Activated CD4-positive, alpha-beta T cell treated with anti-CD3 and anti-CD28 coated beads for 1 hour (primary cell): ENCODE results near the gene PIH1D2.
"Not testable (repeated sequence)": the region's sequence is repeated elsewhere in the genome, so short reads cannot be mapped to it uniquely, and the experiment has no call there.

Source experiments
- DNase-seq: peaks from one replicate; pipeline ENCODE4 v3.0.0-alpha.2; 2020

PIH1D2 gene, protein sequence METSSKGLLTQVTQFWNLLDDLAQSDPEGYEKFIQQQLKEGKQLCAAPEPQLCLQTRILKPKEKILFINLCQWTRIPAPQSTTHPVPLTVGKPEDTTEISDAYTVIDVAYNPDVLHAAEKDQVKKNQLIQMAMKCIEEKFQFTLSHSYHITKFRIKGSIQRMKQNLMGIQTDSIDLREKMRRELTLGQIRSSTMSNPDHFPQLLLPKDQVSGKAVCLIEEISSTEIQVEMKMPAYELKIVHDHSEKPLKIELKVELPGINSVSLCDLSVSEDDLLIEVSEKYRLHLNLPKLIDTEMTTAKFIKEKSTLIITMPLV

DNA sequence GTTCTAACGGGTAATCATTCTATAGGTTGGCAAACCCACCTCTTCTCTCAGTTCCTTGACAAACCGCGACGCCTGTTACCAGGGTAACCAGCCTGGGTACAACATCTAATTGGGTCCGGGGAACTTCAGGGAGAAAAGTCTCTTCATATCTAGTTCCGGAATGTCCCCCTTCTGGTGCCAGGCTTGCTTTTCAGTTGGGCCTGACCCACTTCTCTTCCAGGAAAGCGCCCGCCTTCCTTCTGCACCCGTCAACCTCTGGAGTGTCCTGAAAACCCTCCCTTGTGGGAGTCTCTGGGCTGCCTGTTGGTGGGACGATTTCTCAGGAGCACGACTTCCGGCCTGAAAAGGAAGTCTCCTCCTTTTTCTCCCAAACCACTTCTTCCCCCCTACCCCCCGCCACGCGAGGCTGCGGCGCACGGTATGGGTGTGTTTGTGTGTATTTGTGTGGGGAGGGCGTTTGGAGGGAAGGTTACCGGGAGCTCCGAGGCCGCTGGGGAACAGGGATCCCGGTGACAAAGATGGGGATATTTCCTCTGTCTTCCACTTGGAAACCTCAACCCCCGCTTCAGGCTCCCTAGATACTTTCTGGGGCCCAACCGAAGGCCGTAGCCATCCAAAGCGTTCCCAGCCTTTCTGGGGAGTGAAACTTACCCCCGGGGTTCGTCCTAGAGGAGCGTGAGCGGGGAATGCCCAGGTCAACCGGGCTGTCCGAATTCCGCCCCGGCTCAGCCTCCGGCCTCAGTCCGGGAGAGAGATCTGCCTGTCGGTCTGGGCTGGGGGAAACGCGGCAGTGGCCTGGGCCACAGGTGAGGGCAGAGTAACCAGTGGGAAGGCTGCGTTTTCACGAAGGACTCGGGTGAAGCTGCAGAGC is at the start of gene PIH1D2, which contains the start of gene NKAPD1:
PIH1D2 (minus strand) TSS at position 77 of the 871 bp plus-strand sequence. CDS start 843 bp downstream, outside the sequence.
NKAPD1 (plus strand) TSS at position 359 of the 871 bp plus-strand sequence. CDS start 1,276 bp downstream, outside the sequence.
- peak; percentile 72 for DNase-seq

GRCh38 chr11:112123129-112123528 is 49.3 kb upstream of the PIH1D2 start:
- no peak for DNase-seq

DNA sequence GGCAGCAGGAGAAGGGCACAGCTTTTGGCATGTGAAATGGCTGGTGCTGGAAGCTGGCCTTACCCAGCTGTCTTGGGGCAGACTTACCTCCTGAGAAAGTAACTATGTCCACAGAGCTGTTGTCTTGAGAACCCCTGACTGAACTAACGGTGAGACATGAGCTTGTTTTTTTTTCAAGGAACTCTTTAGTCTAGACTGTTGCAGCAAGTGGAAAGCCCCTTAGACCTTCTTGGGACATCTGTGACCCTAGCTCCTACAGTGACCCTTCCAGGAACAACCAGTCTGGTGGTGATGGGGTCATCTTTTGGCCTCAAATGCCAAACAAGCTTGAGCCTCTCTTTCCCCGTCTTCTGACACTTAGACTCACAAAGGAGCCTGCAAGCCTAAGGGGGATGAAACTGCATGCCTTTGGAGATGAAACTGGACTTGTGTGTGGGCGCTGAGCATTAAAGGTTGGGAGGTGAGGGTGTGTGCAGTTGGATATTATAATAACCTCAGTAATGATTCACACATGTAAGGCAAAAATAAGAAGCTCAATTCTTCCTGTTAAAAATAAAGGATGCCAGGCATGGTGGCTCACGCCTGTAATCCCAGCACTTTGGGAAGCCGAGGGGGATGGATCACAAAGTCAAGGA is 48.3 kb upstream of the PIH1D2 start:
- DNase-seq, result no peak

DNA sequence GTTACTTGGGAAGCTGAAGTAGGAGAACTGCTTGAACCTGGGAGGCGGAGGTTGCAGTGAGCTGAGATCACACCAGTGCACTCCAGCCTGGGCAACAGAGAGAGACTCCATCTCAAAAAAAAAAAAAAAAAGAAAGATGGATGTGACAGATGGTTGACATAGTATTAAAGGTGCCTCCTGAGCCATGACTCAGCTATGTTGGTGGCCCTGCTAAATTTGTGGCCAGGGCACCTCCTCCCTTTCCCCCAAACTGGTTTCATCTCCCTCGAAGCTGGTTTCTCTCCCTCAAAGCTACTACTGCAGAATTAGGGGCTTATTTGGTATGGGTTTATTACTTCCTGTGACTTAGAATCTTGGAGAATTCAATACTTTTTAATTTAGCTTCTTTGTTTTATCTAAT is 44.4 kb upstream of the PIH1D2 start:
- no peak for DNase-seq

DNA sequence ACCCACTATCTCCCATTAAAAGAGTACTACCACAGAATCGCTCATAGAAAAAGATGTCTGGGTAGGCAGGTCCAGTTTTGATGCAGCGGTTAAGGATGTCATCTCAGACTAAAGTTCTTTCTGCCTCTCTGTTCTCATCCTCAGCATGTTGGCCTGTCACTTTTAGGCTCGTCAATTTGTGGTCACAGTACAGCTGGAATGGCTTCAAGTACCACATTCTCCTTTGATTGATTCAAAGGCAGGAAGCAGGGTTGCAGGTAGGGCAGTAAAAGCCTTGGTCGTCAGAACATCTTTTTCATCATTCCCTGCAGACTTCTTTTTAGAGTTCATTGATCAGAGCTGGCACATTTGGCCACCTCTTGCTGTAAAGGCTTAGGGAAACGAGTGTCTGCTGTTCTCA is 41.6 kb upstream of the PIH1D2 start:
- no peak for DNase-seq

- no peak for DNase-seq
Measured at GRCh38 chr11:112114460-112114859, 40.6 kb upstream of the PIH1D2 start.

DNA sequence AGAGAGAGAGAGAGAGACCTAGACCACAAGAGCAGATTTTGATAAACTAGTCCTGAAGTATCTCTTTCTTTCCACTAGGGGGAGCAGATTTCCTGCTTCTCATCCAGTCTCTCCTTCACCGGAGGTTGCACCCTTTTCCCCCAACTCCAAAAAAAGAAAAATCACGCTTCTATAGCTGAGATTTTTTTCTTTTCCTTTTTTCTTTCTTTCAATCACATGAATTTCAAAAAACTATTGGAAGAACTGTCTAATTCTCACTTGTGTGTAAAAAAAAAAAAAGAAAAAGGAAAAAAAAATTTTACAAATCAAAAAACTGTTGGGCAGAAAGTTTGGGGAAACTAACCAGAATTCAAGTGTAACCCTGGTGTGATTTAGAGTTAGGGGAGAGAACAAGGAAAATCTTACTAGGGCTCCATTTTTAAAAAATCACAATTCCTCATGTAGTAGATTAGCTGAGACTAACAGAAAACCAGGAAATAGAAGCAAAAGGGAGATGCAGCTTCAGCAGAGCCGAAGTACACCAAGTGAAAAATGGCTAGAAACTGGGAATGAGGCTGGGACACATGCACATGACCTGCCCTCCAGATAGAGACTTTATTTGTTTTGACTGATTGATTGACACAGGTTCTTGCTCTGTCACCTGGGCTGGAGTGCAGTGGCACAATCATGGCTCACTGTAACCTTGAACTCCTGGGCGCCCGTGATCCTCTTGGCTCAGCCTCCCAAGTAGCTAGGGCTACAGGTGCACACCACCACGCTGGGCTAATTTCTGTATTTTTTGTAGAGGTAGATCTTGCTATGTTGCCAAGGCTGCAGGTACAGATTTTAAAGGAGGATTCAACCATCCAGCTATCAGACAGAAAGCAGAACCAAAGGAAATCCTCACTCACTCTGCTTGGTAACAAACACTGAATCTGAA is 40.0 kb upstream of the PIH1D2 start:
- DNase-seq, result no peak

DNA sequence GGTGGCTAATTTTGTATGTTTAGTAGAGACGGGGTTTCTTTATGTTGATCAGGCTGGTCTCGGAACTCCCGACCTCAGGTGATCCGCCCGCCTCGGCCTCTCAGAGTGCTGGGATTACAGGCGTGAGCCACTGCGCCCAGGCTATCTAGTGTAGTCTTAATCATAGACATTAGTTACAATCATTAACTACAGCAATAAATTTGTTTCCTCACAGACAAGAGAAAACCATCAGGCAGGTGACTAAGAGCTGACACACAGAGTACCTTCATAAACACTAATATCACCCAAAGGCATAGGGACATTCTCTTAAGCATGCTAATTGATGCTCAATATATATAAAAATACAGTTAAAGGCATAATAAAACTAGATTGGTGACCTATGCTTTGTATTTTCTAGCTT is 32.3 kb upstream of the PIH1D2 start:
- DNase-seq, result no peak

GRCh38 chr11:112103446-112103845 is 29.6 kb upstream of the PIH1D2 start:
- no peak for DNase-seq

DNA sequence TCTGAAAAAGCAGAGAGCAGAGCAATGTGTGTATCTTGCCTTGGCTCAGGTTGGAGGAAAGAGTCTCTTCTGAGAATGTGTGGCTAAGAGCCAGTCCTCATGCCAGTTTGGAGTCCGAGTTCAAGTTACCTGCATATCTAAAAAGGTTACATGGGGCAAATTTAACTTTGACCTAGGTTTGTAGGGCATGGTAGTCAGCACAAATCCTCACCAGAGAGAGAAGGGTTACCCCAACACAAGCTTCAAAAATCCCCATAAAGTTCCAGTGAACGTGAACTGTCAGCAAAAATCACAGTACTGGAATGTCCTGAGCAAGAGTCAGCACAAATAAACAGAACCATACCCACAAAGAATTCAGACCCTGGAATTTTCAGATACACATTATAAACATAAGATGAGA is 26.6 kb upstream of the PIH1D2 start:
- DNase-seq, result no peak

- DNase-seq, result no peak
Measured at GRCh38 chr11:112097734-112098528, 24.1 kb upstream of the PIH1D2 start.

DNA sequence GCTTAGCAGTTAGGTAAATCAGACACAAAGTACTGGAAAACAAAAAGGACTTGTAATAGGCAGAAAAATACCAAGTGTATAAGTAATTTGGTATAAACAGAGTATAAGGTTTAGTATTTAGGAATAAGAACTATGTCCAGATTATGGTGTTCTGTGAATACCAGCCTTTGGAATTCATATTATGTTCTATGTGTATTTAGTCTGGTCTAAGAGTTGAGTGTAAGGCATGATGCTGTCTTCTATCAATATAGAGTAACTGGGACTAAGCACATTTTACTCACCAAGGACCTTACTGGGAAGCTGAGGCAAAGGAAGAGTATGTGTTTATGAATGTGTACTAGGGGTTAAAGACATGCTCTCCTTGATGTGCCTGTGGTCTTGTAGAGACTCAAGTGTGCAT is 22.4 kb upstream of the PIH1D2 start:
- no peak for DNase-seq

- not testable (repeated sequence) for DNase-seq
Measured at GRCh38 chr11:112095302-112095701, 21.5 kb upstream of the PIH1D2 start.

DNA sequence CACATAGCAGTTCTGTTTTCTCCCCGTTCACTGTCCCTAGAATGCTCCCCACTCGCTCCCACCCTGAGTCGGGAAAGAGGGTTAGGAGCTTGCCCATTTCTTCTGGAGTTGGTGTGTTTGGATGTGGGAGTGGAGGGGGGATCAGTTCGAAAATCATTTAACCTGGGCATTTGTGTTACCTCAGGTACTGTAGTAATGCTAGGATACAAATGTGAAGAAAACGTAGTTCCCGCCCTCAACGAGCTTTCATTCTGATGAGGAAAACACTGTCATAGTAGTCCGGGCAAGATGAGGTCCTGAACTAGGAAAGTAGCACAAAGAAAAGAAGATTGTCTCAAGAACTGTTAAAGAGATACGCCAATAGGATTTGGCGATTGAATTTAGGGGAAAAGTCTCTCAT is 13.4 kb upstream of the PIH1D2 start:
- no peak for DNase-seq

DNA sequence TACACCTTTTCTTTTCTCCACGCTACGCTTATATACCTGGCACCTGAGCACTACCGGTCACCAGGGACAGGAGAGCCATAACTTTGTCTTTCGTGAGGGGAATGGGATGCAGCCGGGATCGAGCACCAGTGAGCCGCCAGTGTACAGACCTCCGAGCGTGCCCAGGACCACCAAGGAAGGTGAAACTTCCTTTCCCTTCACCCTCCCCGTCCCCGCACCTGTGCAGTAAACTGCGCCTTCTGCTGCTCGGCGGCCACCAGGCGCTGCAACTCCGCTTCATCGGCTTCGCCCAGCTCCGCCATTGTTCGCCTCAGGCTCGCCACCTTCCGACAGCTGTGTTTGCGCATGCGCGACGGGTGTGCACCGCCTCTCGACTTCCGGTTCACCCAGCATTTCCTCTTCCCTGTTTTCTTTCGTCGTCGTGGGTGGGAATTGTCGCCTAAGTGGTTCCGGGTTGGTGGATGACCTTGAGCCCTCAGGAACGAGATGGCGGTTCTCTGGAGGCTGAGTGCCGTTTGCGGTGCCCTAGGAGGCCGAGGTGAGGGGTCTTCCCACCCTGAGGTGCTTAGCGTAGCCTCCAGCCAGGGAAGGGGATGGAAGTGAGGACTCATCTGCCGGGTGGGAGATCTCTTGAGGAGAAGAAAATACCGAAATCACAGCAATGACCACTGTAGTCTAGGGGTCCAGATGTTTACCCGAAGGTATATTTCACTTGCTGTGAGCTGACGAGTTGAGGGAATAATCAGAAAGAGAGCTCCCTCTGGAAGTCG is 12.8 kb upstream of the PIH1D2 start, which contains the start of the genes SDHD and TIMM8B:
SDHD (plus strand) TSS at position 452 of the 770 bp plus-strand sequence; CDS start at position 487, 35 bp downstream.
TIMM8B (minus strand) TSS at position 335 of the 770 bp plus-strand sequence; CDS start at position 302, 33 bp downstream.
- peak; percentile 93 for DNase-seq

- no peak for DNase-seq
Measured at GRCh38 chr11:112085822-112086421, 12.1 kb upstream of the PIH1D2 start.

- DNase-seq, result no peak
Measured at GRCh38 chr11:112082729-112083128, 8.9 kb upstream of the PIH1D2 start.

- no peak for DNase-seq
Measured at GRCh38 chr11:112062923-112063322, 10.9 kb downstream of the PIH1D2 start.

- no peak for DNase-seq
Measured at GRCh38 chr11:112058103-112058502, 15.7 kb downstream of the PIH1D2 start.

DNA sequence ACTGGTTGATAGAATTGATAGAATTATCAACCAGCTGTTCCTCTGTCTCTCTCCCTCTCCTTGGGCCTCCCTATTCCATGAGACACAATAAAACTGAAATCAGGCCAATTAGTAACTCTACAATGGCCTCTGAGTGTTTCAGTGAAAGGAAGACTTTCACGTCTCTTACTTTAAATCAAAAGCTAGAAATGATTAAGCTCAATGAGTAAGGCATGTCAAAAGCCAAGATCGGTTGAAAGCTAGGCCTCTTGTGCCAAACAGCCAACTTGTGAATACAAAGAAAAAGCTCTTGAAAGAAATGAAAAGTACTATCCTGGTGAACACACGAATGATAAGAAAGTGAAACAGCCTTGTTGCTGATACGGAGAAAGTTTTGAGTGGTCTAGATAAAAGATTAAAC is 16.6 kb downstream of the PIH1D2 start:
- DNase-seq, result no peak
